ENCODE data around the gene KIFBP.

The KIFBP gene

GRCh38 chr10:69060127-69060798 is 71.7 kb downstream of the KIFBP start:
- Histone ChIP-seq H3K9ac (ENCODE audit: low read length) (no peak overlapping the region), H2AFZ (ENCODE audit: low read depth, low read length, severe bottlenecking) (no peak overlapping the region), H3F3A (ENCODE audit: insufficient read depth) (no peaks in the 10 kb centered on the region), H3K27me3 (ENCODE audit: low read length) (no peaks in the 10 kb centered on the region), H3K36me3 (ENCODE audit: low read length) (no peaks in the 10 kb centered on the region), H3K27ac (ENCODE audit: low read depth, low read length) (no peak overlapping the region), H3K79me2 (ENCODE audit: insufficient read depth, low read length) (no peaks in the 10 kb centered on the region), H3K4me3 (ENCODE audit: insufficient read depth, low read length, poor library complexity, severe bottlenecking) (no peak overlapping the region), H3K9me3 (ENCODE audit: insufficient read depth, low read length) (no peaks in the 10 kb centered on the region), H3K4me2 (ENCODE audit: low read depth, low read length, poor library complexity, severe bottlenecking) (no peak overlapping the region), H3K9me2 (replicated peaks; ENCODE audit: insufficient read depth, low read length) (no peaks in the 10 kb centered on the region), H4K20me1 (ENCODE audit: low read depth, low read length) (no peaks in the 10 kb centered on the region)
- no peak for TF ChIP-seq EZH2phosphoT487 (conservative IDR thresholded peaks at IDR 0.05; ENCODE audit: low read length)
- TF ChIP-seq CTCF (IDR thresholded peaks at IDR 0.05; ENCODE audit: insufficient read depth, low read length, poor library complexity, severe bottlenecking), result no peak

- Histone ChIP-seq H3K9ac (ENCODE audit: low read length) (no peak overlapping the region), H3F3A (ENCODE audit: insufficient read depth) (no peaks in the 10 kb centered on the region), H3K4me2 (ENCODE audit: low read depth, low read length, poor library complexity, severe bottlenecking) (no peak overlapping the region), H3K79me2 (ENCODE audit: insufficient read depth, low read length) (no peaks in the 10 kb centered on the region), H3K27me3 (ENCODE audit: low read length) (no peaks in the 10 kb centered on the region), H3K27ac (ENCODE audit: low read depth, low read length) (no peak overlapping the region), H3K9me2 (replicated peaks; ENCODE audit: insufficient read depth, low read length) (no peaks in the 10 kb centered on the region), H4K20me1 (ENCODE audit: low read depth, low read length) (no peaks in the 10 kb centered on the region), H3K4me3 (ENCODE audit: insufficient read depth, low read length, poor library complexity, severe bottlenecking) (no peak overlapping the region), H3K9me3 (ENCODE audit: insufficient read depth, low read length) (no peaks in the 10 kb centered on the region), H2AFZ (ENCODE audit: low read depth, low read length, severe bottlenecking) (no peak overlapping the region), H3K36me3 (ENCODE audit: low read length) (no peaks in the 10 kb centered on the region)
- TF ChIP-seq CTCF (IDR thresholded peaks at IDR 0.05; ENCODE audit: insufficient read depth, low read length, poor library complexity, severe bottlenecking) (no peak), EZH2phosphoT487 (conservative IDR thresholded peaks at IDR 0.05; ENCODE audit: low read length) (no peak)
Measured at GRCh38 chr10:69061305-69062161, 72.9 kb downstream of the KIFBP start.

GRCh38 chr10:69062901-69063300 is 74.3 kb downstream of the KIFBP start:
- Histone ChIP-seq H3K36me3 (ENCODE audit: low read length) (no peaks in the 10 kb centered on the region), H3K79me2 (ENCODE audit: insufficient read depth, low read length) (no peaks in the 10 kb centered on the region), H3K4me2 (ENCODE audit: low read depth, low read length, poor library complexity, severe bottlenecking) (no peak overlapping the region), H3K27me3 (ENCODE audit: low read length) (no peaks in the 10 kb centered on the region), H2AFZ (ENCODE audit: low read depth, low read length, severe bottlenecking) (no peak overlapping the region), H3K27ac (ENCODE audit: low read depth, low read length) (no peak overlapping the region), H3K9ac (ENCODE audit: low read length) (no peak overlapping the region), H3K4me3 (ENCODE audit: insufficient read depth, low read length, poor library complexity, severe bottlenecking) (no peak overlapping the region), H3K9me3 (ENCODE audit: insufficient read depth, low read length) (no peaks in the 10 kb centered on the region), H3K9me2 (replicated peaks; ENCODE audit: insufficient read depth, low read length) (no peaks in the 10 kb centered on the region), H3F3A (ENCODE audit: insufficient read depth) (no peaks in the 10 kb centered on the region), H4K20me1 (ENCODE audit: low read depth, low read length) (no peaks in the 10 kb centered on the region)
- no peak for TF ChIP-seq EZH2phosphoT487 (conservative IDR thresholded peaks at IDR 0.05; ENCODE audit: low read length)
- no peak for TF ChIP-seq CTCF (IDR thresholded peaks at IDR 0.05; ENCODE audit: insufficient read depth, low read length, poor library complexity, severe bottlenecking)
